HG03196 (cell line): ENCODE data around the gene RASAL1.

ENCODE experiments used
- ATAC-seq: cut with Tn5 transposase; IDR thresholded peaks from one replicate; pipeline ENCODE4 v1.9.1; 2021; ENCODE audit not compliant: unreplicated experiment

The RASAL1 gene, protein sequence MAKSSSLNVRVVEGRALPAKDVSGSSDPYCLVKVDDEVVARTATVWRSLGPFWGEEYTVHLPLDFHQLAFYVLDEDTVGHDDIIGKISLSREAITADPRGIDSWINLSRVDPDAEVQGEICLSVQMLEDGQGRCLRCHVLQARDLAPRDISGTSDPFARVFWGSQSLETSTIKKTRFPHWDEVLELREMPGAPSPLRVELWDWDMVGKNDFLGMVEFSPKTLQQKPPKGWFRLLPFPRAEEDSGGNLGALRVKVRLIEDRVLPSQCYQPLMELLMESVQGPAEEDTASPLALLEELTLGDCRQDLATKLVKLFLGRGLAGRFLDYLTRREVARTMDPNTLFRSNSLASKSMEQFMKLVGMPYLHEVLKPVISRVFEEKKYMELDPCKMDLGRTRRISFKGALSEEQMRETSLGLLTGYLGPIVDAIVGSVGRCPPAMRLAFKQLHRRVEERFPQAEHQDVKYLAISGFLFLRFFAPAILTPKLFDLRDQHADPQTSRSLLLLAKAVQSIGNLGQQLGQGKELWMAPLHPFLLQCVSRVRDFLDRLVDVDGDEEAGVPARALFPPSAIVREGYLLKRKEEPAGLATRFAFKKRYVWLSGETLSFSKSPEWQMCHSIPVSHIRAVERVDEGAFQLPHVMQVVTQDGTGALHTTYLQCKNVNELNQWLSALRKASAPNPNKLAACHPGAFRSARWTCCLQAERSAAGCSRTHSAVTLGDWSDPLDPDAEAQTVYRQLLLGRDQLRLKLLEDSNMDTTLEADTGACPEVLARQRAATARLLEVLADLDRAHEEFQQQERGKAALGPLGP

GRCh38 chr12:113135178-113136127, at the start of gene RASAL1:
RASAL1 (minus strand) TSS chr12:113135761; CDS start chr12:113135462, 299 bp downstream.
- no peak for ATAC-seq

- ATAC-seq, result peak; percentile 72
Observed at GRCh38 chr12:113184900-113185179, 49.3 kb upstream of the RASAL1 start.

GRCh38 chr12:113184098-113184899, 48.7 kb upstream of the RASAL1 start:
- peak; percentile 45 for ATAC-seq

DNA sequence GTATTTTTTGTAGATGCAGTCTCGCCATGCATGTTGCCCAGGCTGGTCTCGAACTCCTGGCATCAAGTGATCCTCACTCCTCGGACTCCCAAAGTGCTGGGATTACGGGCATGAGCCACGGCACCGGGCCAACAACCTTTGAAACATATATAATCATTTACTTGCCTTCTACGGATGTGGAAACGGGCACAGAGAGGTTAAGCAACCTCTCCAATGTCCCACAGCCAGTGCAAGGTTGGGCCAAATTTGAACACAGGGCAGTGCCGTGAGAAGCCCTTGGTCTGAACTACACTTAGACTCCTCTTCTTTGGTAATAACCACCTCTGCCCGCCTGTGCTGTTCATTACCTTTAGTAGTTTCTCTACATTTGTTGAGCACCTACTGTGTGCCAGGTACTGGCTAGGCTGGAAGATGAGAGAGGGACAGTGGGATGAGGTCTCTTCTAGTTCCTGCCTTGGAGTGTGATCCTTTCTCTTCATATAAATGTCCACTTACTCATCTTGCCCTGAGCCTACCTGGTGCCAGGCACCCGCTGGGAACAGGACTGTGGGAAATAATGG, 47.5 kb upstream of the RASAL1 start:
- ATAC-seq, result no peak

GRCh38 chr12:113181975-113182374, 46.4 kb upstream of the RASAL1 start:
- no peak for ATAC-seq

GRCh38 chr12:113180333-113180732, 44.8 kb upstream of the RASAL1 start:
- no peak for ATAC-seq

DNA sequence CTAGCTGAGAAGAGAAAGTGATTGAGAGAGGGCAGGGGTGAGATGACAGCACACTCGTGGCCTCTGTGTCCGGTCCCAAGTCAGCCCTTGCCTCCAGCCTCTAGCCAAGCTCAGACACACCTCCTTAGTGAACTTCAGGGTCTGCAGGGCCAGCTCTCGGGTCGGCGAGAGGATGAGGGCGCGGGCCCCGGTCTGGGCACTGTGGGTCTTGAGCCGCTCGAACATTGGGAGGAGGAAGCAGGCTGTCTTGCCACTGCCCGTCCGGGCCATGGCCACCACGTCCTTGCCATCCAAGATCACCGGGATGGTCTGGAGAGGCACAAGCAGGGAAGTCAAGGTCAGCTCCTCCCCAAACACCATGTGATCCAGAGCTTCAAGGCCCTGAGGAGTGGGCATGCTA, 43.5 kb upstream of the RASAL1 start:
- no peak for ATAC-seq

- ATAC-seq, result no peak
Observed at GRCh38 chr12:113174461-113175384, 39.2 kb upstream of the RASAL1 start.

DNA sequence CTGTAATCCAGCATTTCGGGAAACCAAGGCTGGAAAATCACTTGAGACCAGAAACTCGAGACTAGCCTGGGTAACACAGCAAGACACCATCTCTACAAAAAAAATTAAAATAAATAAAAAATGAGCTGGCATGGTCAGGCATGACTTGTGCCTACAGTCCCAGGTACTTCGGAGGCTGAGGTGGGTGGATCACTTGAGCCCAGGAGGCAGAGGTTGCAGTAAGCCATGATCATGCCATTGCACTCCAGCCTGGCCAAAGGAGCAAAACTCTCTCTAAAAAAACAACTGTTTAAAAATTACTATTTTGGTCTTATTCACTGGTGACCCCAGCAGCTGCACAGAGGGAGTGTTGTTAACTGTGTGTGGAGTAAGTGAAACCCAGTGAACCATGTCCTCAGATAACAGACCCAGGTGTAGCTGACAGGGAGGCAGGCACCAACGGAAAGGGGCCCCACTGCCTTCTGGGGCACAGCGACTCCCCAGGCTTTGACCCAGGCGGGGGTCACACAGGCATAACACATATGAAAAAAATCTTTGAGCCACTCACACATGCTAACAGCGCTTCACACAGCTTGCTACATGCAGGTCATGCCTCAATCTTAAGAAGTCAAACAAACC, 37.6 kb upstream of the RASAL1 start:
- ATAC-seq, result peak; percentile 62

GRCh38 chr12:113172185-113172584, 36.6 kb upstream of the RASAL1 start:
- ATAC-seq, result no peak

- no peak for ATAC-seq
Observed at GRCh38 chr12:113171543-113171942, 36.0 kb upstream of the RASAL1 start.

DNA sequence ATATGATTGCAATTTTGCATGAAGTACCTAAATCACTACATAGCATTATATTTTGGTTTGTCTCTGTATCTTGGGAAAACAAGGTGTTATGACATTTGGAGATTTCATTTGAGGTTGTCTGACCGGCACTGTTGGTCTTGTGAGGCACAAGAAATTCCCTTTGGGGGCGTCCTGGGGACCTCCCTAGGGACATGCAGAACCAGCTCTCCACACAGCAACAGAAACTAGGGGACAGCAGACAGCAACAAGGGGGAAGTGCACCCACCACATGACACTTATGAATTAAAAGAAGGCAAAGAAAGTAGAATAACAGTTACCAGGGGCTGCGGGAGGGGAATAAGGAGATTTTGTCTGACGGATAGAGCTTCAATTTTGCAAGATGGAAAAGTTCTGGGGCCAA, 35.4 kb upstream of the RASAL1 start:
- no peak for ATAC-seq

DNA sequence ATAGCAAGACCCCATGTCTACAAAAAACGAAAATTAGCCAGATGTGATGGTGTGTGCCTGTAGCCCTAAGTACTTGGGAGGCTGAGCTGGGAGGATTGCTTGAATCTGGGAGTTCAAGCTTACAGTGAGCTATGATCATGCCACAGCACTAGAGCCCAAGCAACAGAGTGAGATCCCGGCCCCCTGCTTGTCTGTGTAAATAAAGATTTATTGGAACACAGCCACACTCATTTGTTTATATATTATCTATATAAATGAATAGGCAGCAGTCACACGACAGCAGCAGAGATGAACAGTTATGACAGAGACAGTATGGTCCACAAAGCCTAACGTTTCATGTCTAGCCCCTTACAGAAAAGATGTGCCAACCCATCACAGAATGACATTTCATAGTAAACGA, 34.9 kb upstream of the RASAL1 start:
- no peak for ATAC-seq

- ATAC-seq, result no peak
Observed at GRCh38 chr12:113169697-113170096, 34.1 kb upstream of the RASAL1 start.

GRCh38 chr12:113167868-113168267, 32.3 kb upstream of the RASAL1 start:
- no peak for ATAC-seq

DNA sequence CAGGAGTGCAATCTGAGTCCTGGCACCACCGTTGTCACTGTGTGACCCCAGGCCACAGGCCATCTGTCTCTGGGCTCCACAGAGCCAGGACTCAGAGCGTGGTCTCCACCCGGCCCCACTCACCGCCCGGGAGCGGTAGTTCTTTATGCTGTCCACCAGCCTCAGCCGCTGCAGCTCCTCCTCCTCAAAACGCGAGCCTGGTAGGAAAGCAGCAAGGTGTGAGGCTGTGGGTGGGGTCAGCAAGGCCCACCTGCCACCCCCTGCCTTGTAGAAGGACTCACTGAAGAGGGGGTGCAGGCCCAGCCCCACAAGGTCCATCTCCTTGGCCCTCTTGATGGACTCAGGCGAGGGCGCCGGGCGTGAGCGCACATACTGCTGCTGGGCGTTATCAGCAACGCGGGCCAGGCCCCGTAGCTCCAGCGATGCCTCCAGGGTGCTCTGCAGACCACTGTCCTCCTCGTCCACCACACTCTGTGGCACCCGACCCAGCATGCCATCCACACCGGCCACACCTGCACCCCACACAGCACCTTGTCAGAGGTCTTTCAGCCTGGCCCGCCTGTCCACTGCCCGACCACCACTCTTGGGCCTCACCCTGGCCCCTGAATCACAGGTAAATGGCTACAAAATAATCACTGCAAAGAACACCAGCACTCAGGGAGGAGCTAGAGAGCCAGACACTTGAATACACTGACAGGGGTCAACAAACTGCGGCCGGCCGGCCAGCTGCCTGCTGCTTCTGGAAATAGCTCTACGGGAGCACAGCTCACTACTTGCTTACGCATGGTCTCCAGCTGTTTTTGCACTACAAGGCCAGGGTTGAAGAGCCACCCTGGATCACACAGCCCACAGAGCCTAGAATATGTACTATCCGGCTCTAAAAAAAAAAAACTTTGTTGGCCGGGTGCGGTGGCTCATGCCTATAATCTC, 30.2 kb upstream of the RASAL1 start:
- no peak for ATAC-seq

DNA sequence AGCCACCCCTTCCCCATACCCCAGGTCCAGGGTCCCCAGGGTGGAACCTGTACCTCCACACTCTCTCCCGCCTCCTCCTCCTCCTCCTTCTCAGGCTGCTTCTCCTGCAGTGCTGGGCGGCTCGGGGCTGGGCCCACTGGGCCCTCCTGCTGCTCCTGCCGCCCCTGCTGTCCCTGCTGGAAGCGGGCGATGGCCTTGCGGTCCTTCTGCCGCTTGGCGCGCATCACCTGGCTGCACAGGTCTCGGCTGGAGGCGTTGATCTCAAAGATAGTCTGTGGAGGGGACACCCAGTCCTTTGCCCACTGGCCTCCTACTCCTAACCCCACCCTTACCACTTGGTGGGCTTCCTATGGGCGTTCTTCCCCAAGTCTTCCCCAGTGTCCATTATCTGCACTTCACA, 28.5 kb upstream of the RASAL1 start:
- no peak for ATAC-seq

- ATAC-seq, result no peak
Observed at GRCh38 chr12:113163030-113163360, 27.4 kb upstream of the RASAL1 start.
